Hematopoietic multipotent progenitor cell treated with erythropoietin and hydrocortisone succinate and interleukin-3 and kit ligand, for 6 days (in vitro differentiated cells): ENCODE data around the gene TIFAB.
"Not testable (repeated sequence)": the region's sequence is repeated elsewhere in the genome, so short reads cannot be mapped to it uniquely, and the experiment has no call there.

Experiments used
- DNase-seq: peaks from one replicate; pipeline ENCODE4 v3.0.0-alpha.2; 2015

TIFAB gene, protein sequence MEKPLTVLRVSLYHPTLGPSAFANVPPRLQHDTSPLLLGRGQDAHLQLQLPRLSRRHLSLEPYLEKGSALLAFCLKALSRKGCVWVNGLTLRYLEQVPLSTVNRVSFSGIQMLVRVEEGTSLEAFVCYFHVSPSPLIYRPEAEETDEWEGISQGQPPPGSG

DNA sequence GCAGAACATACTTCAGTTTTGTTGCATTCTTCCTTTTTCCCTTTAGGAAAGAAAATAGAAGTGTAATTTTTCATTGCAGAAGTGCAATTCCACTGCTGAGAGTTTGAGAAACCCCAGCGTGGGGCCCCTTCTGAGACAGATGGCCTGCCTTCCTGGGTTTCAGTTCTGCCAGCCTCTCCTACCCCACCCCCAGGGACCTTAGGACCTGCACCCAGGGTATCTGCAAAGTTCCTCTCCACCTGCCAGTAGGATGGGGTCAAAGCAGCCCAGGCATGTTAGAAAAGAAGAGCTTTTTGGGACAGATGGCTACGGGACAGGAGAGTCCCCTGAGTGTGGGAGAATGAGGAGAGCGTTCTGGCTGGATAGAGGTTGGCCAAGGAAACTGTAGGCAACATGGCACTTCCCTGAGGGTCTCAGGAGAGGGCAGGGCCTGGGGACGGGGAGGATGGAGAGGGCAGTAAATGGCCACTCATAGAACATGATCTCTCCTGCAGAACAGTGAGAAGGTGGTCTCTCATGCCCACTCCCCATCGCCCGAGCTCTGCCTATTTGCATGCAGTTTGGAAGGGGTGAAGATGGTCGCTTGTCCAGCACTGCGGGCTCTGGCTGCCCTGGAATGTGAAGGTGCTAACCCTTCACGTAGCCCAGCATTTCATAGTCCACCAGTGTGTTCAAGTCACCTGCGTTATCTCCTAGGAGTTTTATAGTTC lies at the start of gene TIFAB:
Gene TIFAB (minus strand): TSS at position 31 of the 710 bp plus-strand sequence. CDS start 2,412 bp downstream, outside the sequence.
- no peak for DNase-seq

DNA sequence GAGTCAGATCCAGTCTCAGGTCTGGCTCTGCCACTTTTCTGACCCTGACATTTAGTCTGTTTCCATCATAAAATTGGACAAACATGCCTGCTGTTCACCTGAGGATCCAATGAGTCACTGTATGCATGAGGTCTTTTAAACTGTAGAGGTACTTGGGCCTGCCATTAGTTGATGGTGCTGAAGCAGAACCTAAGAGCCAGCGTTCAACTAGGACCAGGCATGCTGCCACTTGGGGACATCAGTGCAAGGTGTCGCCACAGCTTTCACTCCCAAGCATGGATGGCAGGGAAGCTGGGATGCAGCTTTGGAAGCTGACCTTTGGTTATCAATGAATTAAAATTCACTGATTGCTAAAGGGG lies 46.5 kb upstream of the TIFAB start:
- DNase-seq: no peak

DNA sequence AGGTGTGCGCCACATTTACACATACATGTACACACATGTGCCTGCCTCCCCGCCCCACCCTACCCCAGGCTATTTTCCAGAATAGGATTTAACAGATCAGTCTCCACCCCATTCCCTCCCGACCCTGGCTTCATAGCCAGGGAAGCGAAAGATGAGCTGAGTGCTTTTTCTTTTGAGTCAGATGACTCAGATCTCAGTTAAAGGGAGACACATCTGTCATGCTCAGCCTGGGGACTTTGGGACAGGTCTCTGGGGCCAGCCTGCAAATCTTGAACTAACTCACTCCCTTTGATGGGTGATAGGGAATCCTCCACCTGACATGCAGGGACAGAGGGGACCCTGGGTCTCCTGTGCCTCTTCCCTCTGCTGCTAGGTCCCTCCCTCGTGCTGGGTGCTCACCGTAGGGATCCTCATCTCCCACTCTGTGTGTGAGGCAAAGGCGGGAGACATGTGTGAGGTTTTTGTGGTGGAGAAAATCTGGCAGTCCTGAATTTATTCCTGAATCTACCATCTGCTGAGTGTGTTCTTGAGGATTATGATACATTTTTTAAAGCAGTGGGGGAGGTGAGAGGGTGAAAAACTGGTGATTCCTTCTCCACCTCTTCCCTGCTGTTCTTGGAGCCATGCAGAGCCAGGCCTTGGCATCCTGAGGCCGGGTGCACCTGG lies 46.0 kb upstream of the TIFAB start:
- no peak for DNase-seq

DNA sequence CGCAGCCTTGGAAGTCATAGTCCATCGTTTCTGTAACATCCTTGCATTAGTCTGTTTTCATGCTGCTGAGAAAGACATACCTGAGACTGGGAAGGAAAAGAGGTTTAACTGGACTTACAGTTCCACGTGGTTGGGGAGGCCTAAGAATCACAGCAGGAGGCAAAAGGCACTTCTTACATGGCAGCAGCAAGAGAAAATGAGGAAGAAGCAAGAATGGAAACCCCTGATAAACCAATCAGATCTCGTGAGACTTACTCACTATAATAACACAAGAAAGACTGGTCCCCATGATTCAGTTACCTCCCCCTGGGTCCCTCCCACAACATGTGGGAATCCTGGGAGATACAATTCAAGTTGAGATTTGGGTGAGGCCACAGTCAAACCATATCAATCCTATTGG lies 43.4 kb upstream of the TIFAB start:
- not testable (repeated sequence) for DNase-seq

DNA sequence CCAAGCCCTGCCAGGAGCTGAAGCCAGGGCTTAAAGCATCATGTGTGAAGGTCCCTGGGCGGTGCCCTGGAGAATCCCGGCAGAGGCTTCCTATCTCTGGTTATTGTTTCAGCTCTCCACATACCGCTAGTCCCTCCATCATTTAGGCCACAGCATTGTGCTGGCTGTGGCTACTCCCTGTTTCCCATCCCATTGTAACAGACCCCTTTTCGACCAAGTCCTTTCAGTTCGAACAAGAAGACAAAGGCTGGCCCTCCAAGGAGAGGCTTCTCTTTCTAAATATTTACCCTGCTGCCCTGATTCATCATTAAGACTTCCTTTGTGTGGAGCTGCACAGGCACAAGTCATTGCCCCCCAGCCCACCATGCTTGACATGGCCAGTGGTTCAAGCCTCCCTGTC lies 42.0 kb upstream of the TIFAB start:
- no peak for DNase-seq

DNA sequence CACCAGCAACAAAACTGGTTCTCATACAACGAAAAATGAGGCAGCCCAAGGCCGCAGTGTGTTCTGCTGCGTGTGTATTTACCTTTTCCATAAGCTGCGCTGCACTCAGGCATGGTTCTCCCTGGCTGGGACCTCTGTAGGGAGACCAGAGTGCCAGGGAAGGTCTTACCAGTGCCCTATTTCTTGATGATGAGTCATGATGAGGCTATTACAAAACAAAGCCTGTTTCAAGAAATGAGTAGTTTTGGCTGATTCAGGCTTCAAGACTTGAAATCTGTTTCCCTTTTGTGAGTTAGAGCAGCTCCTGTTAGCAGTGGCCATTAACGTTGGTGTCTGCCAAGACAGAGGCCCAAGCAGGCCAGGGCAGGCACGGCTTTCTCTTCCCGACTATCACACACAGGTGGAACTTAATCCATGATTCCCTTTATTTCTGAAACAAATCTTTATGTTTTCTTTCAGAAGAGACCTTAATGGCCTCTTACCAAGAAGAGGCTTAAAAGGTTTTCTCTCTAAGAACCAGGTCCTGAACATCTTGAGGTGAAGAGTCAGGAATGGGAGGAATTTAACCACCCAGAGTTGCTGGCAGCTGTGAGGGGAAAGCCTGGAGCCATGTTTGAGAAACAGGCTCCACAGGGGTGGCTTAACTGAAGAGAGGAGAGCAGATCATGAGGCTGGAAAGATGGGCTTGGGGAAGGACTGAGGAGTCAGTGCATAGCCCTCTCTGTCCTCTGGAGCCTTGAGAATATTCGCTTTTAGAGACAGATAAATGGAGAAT lies 41.4 kb upstream of the TIFAB start:
- peak; percentile 50 for DNase-seq

DNA sequence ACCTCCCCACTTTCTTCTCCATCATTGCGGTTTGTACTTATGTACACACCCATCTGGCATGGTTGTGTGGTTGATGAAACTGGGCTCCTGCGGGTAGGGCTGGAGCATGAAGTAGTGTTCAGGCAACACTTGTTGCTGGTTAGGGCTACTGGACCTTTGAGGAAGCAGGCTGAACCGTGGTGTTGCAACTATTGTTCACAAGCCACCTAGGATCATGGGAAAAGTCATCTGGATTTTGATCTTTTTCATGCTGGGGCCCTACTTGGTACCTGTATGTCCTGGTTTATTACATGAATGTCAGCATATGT lies 40.1 kb upstream of the TIFAB start:
- no peak for DNase-seq

DNA sequence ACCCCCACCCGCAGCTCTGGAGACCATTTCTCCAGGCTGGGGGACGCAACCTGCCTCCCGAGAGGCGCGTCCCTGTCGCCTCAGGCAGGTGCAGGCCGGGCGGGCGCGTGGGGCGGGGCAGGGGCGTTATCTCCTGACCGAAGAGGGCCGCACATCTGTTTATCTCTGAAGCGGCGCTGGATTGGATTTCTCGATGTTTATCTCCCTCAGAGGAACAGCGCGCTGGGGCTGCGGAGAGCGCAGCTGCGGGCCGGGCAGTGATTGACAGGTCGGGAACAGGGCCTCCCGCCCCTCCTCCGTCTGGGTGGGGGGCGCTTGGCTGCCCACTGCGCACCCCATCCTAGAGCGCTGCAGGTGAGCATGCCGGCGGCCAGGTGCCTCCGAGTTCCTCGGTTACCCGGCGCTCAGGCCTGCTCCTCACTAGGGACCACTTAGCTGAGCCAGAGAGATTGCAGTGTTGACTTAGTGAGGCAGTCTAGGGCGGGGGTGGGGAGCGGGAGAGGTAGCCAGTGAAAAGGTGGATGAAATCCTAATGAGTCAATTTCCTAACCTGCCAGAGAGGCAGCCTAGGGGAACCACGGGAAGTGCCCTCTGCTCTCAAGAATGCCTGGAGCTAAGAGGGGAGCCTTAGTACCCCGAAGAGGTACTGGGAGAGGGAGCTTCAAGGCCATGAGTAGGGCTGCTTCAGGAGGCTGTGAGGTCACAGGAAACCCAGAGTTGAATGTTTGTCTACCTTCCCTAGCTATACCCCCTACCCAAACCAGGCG lies 39.6 kb upstream of the TIFAB start:
- no peak for DNase-seq

DNA sequence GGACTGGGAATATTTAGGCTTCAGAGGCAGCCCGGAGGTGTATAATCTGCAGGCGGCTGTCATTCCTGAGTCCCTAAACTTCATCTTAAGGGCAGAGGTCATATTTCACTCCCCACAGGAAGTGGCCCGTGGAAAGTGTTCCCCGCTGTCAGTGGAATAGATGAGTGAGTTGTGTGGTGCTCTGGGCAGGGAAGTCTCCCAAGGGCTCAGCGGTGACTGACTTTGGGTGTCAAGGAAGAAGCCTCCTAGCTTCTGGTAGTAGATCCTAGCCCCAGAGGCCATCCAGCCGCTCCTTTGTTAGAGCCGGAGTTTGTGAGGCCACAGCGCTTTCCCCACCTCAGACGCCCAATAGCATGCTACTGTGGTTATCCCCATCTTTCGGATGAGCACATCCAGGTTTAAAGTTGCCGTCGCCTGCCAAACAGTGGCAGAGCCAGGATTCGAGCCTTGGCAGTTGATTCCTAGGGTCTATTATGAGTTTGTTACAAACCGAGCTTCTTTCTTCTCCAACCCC lies 38.9 kb upstream of the TIFAB start:
- no peak for DNase-seq

DNA sequence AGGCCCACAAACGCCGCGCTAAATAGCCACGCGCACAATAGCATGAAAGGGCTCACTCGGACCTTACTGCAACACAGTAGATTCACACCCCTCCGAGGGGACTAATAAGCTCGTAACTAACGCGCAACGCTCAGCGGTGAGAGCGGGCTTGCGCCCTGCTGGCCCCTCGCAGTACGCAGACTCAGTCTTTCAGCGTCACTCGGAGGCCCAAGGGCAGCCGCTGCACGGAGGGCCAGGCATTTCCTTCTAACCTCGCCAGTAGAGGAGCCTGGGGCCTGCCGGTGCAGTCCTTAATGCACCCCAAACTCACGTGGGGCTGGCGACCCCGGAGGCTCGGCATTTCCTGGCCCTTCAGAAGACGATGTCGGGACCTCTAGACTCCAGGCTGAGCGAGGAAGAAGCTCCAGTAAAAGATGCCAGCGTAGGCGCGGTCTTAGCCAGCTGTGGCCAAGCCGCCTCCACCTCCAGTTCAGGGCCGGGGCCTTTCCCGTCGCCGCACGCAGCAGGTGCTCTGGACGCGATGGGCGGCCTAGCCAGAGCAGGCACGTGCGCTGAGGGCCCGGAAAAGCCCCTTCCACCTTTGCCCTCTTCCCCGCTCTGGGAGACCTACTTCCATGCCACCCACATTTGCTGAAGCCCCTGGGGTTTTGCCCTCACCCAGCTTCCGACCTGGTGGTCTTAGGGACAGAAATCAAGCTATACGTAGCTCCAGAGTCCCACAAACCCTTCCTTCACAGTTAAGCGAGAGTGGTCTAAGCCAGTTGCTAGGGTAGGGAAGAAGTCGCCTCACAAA lies 38.3 kb upstream of the TIFAB start:
- DNase-seq: no peak

DNA sequence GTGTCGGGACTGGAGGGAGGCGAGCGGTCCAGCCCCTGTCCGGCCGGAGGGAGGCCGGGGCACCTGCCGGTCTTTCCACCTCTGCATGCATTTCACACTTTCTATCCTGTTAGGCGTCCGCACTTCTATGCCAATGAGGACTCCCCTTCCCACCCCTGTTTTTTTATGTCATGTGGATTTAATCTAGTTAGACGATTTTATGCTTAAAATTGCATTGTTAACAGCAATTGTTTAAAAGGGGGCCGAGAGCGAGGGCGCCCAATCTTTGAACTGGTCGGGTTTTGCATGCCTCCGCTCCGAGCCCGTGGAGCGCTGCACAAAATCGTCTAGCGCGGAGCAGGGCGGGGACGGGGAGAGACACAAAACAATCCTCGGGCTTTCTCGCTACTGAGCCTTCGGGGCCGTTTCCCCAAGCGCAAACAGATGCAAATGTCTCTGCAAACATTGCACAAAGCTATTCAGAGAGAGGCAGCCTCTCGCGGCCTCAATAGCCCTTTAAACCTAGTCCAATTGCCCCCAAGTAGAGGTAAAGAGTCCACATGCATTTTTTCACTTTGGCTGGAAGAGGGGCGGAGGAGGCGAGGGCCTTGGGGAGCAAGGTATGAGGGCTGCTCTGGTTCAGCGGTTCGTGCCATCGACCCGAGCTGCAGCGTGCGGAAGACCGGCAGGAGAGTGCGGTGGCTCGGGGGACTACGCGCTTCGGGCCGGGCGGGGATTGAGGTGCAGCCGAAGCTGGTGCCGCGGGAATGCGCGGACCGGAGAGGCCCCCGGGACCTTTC lies 37.5 kb upstream of the TIFAB start:
- DNase-seq: no peak

DNA sequence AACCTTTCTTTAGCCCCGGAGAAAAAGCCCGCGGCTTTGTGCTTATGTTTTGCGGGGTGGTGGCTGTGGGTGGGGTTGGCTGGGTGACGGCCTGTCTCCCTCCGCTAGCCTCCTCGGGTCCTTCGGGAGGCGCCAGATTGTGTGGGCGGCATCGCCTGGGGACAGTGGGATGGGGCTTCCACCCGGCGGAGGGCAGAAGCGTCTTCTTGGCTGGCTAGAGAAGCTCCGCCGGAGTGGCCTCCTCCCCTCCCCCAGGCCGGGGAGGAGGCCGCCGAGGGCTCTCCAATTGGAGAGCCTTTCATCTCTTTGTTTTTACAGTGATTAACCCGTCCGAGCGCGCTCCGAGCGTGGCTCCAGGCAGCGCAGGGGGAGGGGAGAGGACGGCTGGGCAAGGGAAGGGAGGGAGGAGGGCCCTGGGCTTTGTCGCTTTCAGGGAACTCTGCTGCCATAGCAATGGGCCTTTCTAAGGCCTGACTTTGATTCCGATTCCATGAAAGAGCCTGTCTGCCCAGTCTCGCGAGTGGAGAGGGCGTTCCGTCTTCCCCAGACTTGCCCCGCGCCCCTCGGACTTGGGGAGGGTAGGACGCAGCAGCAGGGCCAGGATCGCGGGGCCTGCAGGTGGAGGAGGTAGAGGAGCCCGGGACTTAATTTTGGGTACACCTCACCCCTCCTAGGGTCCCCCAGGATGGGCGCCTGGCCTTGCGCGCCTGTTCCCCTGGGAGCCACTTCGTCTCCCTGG lies 36.7 kb upstream of the TIFAB start:
- no peak for DNase-seq

DNA sequence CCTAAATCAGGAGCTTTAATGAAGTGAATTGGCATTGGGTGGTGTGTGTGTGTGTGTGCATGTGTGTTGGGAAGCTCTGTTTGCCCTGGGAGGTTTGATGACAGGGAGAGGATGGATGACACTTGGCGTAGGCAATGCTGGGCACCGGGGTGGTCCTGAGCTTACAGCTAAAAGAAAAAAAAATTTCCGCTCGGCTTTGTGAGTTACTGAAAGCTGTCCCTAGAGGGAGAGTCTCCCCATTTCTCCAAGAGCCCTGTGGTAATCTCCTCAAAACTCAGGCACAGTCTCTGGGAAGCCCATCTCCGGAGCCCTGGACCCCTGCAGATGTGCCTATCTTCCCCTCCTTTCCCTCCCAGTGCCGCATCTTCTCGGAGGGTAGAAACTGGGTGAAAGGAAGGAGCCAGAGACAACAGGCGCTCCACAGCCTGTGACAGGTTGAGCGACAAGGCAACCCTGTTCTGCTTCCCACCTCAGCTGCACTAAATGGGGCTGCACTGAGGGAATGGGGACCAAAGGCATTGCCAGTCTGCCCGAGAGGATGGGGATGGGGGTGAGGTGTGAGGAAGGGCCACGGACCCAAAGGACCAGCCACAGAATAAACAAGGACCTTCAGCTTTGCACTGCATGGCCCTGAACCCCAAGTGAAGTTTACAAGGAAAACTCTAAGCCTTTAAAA lies 35.8 kb upstream of the TIFAB start:
- DNase-seq: no peak

DNA sequence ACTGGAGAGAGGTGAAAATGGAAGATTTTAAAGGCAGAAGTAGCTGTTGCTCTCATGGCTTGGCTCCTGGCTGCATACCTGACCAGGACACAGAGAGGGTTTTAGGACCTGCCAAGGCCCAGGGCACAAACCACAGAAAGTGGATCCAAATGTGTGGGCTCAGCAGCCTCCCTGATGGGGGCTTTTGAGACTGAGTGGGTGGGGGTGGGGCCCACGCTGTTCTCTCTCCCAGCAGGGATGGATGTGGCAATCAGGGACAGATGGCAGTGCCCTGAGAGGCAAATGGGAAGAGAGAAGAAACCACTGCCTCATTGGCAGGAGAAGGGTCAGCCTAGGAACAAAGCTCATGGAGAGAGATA lies 34.9 kb upstream of the TIFAB start:
- no peak for DNase-seq

DNA sequence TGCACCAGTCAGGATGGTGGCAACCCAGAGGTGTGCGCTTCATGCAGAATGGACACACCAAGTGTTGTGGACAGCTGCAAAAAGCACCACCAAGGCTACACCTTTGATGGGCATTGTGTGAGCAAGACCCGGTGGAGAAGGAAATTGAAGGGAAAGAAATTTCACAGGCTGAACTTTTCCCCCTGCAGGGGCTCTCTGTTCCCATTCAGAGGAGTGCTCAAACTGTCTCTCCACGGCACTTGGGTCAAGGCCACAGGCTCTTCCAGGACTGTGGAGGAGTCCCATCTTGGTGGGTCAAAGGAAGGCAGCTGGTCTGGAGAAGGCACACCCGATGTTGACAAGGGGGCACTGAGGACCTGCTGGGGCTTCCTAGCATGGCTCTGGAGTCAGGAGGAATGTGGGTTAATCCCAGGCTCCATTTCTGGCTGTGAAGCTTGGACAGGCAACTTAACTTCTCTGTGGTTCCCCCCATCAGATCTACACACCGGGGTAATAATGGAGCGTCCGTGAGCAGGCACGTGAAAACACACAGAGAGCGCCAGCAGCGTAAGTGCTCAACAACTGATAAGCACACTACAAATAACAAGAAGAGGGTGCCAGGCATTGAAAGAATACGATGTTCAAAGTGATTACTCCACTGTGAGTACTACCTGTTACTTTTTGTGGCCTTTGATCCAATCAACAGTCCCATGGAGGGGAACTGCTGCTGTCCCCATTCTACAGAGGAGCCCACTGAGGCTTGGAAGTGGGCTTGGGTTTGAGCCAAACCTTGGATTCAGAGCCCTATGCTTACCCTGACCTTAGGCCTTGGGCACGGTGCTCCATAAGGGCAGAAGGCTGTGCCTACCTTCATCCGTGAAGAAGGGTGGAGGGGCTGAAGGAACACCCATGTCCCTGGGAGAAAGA lies 34.2 kb upstream of the TIFAB start:
- peak; percentile 79 for DNase-seq

DNA sequence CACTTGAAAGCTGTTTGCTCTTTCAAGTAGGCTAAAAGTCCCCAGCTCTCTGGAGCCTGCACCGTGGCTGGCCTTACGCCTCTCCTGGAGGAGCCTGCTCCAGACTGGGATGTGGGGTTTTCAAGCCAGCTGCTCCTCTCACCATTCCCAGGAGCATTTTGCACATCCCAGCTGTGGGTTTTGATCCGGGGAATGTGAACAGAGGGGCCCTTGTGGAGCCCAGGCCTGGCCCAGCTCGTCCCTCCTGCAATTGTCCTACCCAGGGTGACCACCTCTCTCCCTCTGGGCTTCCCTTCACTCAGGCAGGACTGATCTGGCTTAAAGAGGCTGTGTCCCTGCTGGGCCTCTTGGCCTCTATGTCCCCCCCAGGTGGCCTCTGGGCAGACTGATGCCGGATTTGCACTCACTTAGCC lies 32.5 kb upstream of the TIFAB start:
- no peak for DNase-seq

DNA sequence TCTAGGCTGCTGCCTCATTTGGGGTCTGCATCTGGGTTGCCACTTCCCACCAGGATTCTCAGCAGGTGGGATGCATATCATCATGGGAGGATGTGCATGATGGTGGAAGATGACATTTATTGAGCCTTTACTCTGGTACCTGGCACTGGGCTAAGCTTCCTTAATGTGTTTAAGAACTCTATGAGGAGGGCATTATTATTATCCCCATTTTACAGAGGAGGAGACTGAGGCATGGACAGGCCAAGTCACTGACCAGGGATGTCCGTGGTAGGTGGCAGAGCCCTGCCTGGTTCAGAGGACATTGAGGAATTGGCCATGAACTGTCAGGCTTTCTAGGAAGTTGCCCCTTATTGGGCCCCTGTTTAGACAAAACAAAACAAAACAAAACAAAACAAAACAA lies 31.1 kb upstream of the TIFAB start:
- no peak for DNase-seq

DNA sequence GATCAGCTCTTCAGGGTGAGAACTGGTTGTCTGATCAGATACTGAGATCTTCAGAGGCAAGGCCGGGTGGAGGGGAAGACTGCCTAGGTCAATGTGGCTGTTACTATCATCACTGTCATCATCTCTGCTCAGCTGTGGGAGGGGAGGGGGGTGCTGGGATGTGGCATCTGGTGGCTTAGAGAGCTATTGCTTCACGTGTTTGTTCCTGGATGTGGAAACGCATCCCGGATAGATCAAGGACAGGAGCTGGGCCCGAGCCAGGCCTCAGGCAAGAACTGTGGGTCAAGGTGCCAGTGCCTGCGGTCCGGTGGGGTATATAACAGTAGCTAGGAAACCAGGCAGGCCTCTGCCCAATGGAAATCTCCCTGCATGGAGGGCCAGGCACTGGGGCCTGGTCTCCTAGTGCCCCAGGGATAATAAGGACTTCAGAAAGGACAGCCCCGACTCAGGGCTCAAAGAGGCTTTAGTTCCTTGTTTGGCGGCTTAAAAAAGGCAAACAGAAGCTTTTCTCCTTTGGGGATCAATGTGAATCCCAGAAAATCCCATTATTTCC lies 30.3 kb upstream of the TIFAB start:
- DNase-seq: peak; percentile 87

DNA sequence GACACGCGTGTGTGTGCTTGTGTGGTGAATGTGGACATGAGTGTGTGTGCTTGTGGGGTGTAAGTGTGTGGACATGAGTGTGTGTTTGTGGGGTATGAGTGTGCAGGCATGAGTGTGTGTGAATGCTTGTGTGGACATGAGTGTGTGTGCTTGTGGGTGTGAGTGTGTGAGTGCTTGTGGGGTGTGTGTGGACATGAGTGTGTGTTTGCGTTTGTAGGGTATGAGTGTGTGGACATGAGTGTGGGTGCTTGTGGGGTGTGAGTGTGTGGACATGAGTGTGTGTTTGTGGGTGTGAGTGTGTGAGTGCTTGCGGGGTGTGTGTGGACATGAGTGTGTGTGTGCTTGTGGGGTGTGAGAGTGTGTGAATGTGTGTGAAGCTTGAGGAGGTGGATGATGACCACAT lies 29.8 kb upstream of the TIFAB start:
- no peak for DNase-seq
